ENCODE data around the gene ENPP1.

GRCh38 chr6:131897050-131897435, 89.2 kb downstream of the ENPP1 start:
- TF ChIP-seq CTCF (IDR thresholded peaks at IDR 0.05) = no peak
- no peak for TF ChIP-seq POLR2A (IDR thresholded peaks at IDR 0.05)
- no peak for TF ChIP-seq POLR2AphosphoS5 (IDR thresholded peaks at IDR 0.05)
